Astrocyte of the spinal cord (primary cell): Measurements from ENCODE around the gene CALN1.
A peak's percentile ranks its signal among the peaks of the same experiment; 100 is the strongest.

ENCODE experiments used
- DNase-seq: peaks from one replicate; pipeline ENCODE4 v3.0.0; 2011; ENCODE audit warnings: low read depth, low spot score
- H3K4me3 ChIP-seq: 2 replicates; pipeline ENCODE4 v1.5.1; 2011; ENCODE audit warnings: low read depth, mild to moderate bottlenecking, low read length, moderate library complexity
- in situ Hi-C: cut with HindIII; loops from 2 replicates; pipeline ENCODE4 v1.10.0; 2017; ENCODE audit warnings: low sequenced_read_pairs
- TF ChIP-seq, protein P1 (sequence below): IDR thresholded peaks from 2 replicates; pipeline ENCODE4 v1.5.1; 2012; ENCODE audit warnings: low read depth, mild to moderate bottlenecking, low read length, inconsistent platforms

Gene CALN1

DNA sequence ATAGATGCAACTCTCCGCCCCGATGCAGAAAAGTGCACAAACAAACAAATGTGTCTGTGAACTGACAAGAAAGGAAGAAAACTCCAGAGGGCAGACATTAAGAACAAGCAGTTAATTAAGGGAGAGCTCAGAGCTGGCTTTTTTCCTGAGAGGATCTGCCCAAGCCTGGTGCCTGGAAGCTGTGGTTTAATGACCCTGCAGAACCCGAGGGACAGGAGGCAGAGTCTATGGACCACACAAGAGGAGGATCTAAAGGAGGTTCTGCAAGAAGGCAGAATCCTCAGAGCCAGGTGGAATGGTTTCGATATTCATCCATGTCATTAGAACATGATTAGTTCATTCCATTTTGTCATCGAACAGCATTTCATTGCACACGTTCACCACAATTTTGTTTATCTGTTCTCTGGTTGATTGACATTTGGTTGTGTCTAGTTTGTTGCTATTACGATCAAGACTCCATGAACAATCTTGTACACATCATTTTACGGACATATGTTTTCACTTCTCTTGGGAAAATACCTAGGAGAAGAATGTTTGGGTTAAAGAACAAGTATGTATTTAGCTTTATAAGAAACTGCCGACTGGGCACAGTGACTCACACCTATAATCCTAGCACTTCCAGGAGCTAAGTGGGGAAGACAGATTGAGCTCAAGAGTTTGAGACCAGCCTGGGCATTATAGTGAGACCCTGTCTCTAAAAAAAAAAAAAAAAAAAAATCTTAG lies 560.2 kb downstream of the CALN1 start:
- no peak overlapping the region for H3K4me3 ChIP-seq
- TF ChIP-seq, protein P1, sequence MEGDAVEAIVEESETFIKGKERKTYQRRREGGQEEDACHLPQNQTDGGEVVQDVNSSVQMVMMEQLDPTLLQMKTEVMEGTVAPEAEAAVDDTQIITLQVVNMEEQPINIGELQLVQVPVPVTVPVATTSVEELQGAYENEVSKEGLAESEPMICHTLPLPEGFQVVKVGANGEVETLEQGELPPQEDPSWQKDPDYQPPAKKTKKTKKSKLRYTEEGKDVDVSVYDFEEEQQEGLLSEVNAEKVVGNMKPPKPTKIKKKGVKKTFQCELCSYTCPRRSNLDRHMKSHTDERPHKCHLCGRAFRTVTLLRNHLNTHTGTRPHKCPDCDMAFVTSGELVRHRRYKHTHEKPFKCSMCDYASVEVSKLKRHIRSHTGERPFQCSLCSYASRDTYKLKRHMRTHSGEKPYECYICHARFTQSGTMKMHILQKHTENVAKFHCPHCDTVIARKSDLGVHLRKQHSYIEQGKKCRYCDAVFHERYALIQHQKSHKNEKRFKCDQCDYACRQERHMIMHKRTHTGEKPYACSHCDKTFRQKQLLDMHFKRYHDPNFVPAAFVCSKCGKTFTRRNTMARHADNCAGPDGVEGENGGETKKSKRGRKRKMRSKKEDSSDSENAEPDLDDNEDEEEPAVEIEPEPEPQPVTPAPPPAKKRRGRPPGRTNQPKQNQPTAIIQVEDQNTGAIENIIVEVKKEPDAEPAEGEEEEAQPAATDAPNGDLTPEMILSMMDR = no peak
- in situ Hi-C loops = no loop called here
- no peak for DNase-seq

DNA sequence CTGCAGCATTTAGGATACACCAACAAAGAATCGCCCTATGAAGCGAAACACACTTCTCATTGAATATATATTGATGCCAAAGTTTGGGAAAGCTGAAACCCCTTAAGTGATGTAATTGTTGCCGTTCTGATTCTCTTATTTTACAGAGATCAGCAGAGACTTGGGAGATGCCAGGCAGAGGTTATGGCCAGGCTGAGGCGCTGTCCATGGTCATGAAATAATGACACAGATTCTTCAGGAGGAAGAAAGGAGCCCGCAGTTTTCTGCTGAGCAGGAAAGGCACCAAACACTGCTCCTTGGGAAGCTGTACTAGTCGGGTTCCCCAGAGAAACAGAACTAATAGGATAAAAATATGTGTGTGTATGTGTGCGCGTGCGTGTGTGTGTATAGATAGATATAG lies 566.0 kb downstream of the CALN1 start:
- TF ChIP-seq, protein P1 = no peak
- DNase-seq = peak; percentile 10
- no peak overlapping the region for H3K4me3 ChIP-seq
- in situ Hi-C loops = no loop called here

DNA sequence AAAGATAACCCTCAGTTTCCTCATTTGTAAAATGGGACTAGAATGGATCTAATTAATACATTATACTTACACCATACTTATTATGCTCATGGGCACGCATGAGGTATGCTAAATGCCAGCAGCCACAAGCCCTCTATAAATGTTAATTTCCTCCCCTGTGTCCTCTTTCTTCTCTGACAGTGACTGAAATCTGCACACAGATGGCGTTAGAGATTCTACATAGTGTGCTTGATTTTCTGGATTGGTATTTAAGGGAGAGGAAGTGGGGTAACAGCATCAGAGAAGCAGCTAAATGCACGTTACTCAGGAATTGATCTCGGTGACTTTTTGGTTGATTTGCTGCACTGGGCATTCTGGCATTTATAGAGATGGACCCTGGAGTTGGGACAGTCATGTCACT lies 568.5 kb downstream of the CALN1 start:
- no peak for DNase-seq
- TF ChIP-seq, protein P1 = no peak
- in situ Hi-C loops = no loop called here
- H3K4me3 ChIP-seq = no peak overlapping the region

DNA sequence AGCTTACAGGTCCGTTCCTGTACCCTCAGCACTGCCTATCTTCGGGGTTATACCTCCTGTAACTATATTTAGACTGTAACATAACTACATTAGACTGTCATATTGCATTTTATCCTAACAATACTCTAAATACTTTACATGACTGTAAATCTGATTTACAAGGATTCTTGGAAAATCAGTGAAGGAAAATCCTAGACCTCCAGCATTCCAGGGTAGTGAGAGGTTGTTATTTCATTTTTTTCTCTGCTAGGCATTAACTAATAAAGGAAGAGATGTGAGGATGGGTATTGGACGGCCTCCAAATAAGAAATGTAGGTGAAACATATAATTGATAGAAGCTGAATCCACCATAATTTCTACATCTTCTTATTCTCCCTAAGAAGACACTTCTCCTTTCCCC lies 569.4 kb downstream of the CALN1 start:
- no peak overlapping the region for H3K4me3 ChIP-seq
- TF ChIP-seq, protein P1 = no peak
- in situ Hi-C loops = no loop called here
- no peak for DNase-seq

DNA sequence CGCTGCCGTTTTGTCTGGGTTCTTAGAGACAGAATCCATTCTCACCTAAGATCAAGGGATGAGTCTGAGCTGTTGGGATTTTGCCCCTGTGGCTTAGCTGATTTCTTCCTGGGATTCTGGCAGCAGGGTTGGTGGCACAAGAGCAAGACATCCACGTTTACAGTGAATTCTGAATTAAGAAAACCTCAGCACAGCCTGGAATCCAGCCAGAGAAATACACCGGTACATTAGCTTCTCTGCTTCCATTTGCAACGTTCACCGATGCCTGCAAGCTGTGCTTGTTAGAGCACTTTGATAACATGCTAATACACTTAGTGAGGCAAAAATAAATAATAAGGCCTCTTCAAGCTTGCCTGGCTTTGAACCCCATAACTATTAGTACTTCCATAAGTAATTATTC lies 569.8 kb downstream of the CALN1 start:
- TF ChIP-seq, protein P1 = no peak
- in situ Hi-C loops = no loop called here

DNA sequence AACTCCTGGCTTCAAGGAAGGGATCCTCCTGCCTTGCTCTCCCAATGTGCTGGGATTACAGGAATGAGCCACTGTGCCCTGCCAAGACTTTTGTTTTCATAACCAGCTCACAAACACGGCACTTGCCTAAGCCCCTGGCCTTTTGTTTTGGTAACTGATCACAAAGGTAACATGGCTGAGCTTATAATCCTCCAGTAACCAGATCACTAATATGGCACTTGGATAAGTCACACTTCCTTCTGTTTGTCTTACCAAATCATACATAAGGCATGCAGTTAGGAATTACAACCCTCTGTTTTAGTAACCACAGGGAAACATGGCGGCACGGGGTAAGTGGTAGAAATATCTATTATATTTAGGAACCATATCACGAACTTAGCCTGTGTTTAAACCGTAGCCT lies 577.1 kb downstream of the CALN1 start:
- H3K4me3 ChIP-seq = no peak overlapping the region
- TF ChIP-seq, protein P1 = no peak
- peak; percentile 28 for DNase-seq
- in situ Hi-C loops = no loop called here

More for the DNA sequence above, 569.8 kb downstream of the CALN1 start:
- no peak overlapping the region for H3K4me3 ChIP-seq
- DNase-seq = no peak
